Ovary (tissue), 10 donors: ENCODE results near the gene PLGLB1. TPM values are rescaled to one million over a fixed set of nuclear protein-coding genes. Genes with fewer than 3 reads are reported as not detected.
"Not testable (repeated sequence)": the region's sequence is repeated elsewhere in the genome, so short reads cannot be mapped to it uniquely, and the experiment has no call there.

Experiments used
- DNase-seq, 5 donors: peaks; one replicate each; pipeline ENCODE4 v3.0.0-alpha.2; 2019 to 2020
- H3K27ac ChIP-seq, 2 donors: fragments of 200-600 bp; one replicate each; pipeline versions ENCODE4 v1.5.1 to v1.8.0; 2019 to 2022
- H3K27me3 ChIP-seq: fragments of 200-600 bp; one replicate; pipeline ENCODE4 v1.8.0; 2022
- H3K36me3 ChIP-seq: fragments of 200-600 bp; sonication (generic); one replicate; pipeline ENCODE4 v1.5.1; 2019
- H3K4me1 ChIP-seq: one replicate; pipeline ENCODE4 v1.8.1; 2013; ENCODE audit warnings: mild to moderate bottlenecking, moderate library complexity; ENCODE audit not compliant: insufficient read depth
- H3K4me3 ChIP-seq: fragments of 200-600 bp; sonication (generic); one replicate; pipeline ENCODE4 v1.5.1; 2017
- H3K9me3 ChIP-seq, 2 donors: fragments of 200-600 bp in 1 of 2; sonication (generic) in 1 of 2; one replicate each; pipeline versions ENCODE4 v1.5.1 to v1.8.1; 2013 to 2019; ENCODE audit warnings: mild to moderate bottlenecking in 1 of 2, moderate library complexity in 1 of 2
- WGBS, 3 donors: extraction: QIAGEN DNeasy Blood & Tissue Kit in 1 of 3; methylation state at CpG; one replicate each; pipeline versions ENCODE4 v1.1.5 to v1.1.7; 2013 to 2017; 5-methylcytosine and 5-hydroxymethylcytosine counted together
- intact Hi-C, 4 donors: fragments of 100-400 bp; cut with DNase I; formaldehyde crosslinking; loops; one replicate each; pipeline versions ENCODE4 v1.11.0 to v1.15.1; 2022 to 2023
- long read RNA-seq, 3 donors: library from polyadenylated mRNA in 2 of 3; unstranded in 2 of 3; transcript quantifications; one replicate each; pipeline ENCODE4 v2.0.0 and lab custom pipeline, GENCODE V29; 2021 to 2026
- polyA plus RNA-seq, 2 donors: library from polyadenylated mRNA; stranded (reverse); fragments of 200-250 nt in 1 of 2; fragments of 350-450 nt in 1 of 2; fragmentation: Illumina TruSeq in 1 of 2; extraction: RNeasy Lipid Tissue Mini Kit (QIAGEN cat#74804) in 1 of 2; gene quantifications; one replicate each; pipeline ENCODE4 v1.2.3, GENCODE V29; 2013 to 2014
- total RNA-seq, 7 donors: library from RNA; depleted of rRNA in 2 of 7; stranded (reverse); fragments of >200 nt in 2 of 7; fragmentation: NEBNext Ultra II Directional in 3 of 7; extraction: Animal tissue kit (Norgen Biotek cat#: 25700) in 3 of 7; gene quantifications; one replicate each; pipeline versions ENCODE4 v1.1.0 to v1.2.4, GENCODE V29; 2016 to 2023
- donor health status: DM: no; HTN: no; CAD: no; lungs with moderate emphysema.
- donor health status: DM: no; HTN: no; CAD: no.
- donor health status: Bipolar disorder and iron deficiency.
- donor health status: DM: yes; HTN: yes; CAD: no.
- donor health status: DM: no; HTN: no; CAD: no.
- donor health status: DM: yes; HTN: yes; CAD: no.

PLGLB1 gene
- total RNA-seq = 1 to 10 TPM; 1.6 to 4.4 (median 2.4) TPM
- 1 to 10 TPM; 1.3 to 2.7 TPM for polyA plus RNA-seq
- long read RNA-seq, donor 1, partial matches to known transcripts = 0 of 1 reads
- long read RNA-seq, donor 1, other reads (novel, unspliced or antisense) = 1 of 1 reads
- long read RNA-seq, donor 2, partial matches to known transcripts = 0 of 1 reads
- long read RNA-seq, donor 2, other reads (novel, unspliced or antisense) = 0 of 1 reads
- long read RNA-seq, donor 3 = 0 reads

GRCh38 chr2:87021744-87022143 lies at the start of gene PLGLB1:
Gene PLGLB1 (minus strand): TSS chr2:87021844. CDS start chr2:87021783, 61 bp downstream.
- H3K36me3 ChIP-seq, DNase-seq, H3K4me3 ChIP-seq, intact Hi-C loops, H3K4me1 ChIP-seq, H3K27me3 ChIP-seq, H3K9me3 ChIP-seq, H3K27ac ChIP-seq: not testable (repeated sequence)
- 68% methylated on average over 3 of the region's 3 CpGs; no CpG with 5 or more reads in 2 of the 3 donors for WGBS, 3 donors

DNA sequence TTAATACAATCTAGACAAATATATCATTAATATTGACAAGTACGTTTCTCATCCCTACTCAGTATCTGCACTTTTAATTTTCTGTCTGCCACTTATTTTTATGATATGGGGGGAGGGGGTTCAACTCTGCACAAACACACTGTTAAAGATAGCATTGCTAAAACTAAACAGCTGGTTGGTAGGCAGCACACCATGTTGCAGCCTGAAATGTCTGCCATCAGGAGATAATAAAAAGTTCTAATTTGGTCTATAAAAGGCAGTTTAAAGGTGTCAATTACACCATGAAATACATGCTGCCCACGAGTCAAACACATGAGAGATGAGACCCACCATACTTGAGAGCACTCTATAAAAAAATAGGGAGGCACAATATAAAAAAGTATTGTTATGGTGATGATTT lies 42.7 kb upstream of the PLGLB1 start:
- DNase-seq, H3K9me3 ChIP-seq, H3K27me3 ChIP-seq, H3K4me1 ChIP-seq, H3K4me3 ChIP-seq, H3K27ac ChIP-seq, H3K36me3 ChIP-seq, intact Hi-C loops: not testable (repeated sequence)
- 61 to 100% methylated on average over 1 of the region's 2 CpGs; no CpG with 5 or more reads in 1 of the 3 donors for WGBS, 3 donors

DNA sequence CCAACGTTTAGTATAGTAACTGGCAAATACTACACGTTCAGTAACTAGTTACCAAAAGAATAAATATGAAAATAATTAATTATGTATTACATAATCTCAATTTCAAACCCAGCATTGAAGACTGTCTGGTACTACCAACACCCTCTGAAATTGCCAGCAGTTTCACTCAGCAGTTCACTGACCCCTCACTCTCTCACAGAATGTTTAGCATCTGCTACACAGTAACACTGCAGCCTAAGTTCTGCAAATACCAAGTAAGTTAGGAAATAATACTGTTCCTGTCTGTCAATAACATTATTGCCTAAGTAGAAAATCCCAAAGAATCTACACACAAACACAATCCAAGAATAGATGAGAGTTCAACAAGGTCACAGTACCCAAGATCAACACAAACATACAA lies 41.8 kb upstream of the PLGLB1 start:
- H3K27ac ChIP-seq, H3K4me1 ChIP-seq, intact Hi-C loops, H3K27me3 ChIP-seq, H3K4me3 ChIP-seq, H3K36me3 ChIP-seq, H3K9me3 ChIP-seq, DNase-seq: not testable (repeated sequence)
- WGBS, 3 donors = no CpG with 5 or more reads among the region's 2 CpGs

DNA sequence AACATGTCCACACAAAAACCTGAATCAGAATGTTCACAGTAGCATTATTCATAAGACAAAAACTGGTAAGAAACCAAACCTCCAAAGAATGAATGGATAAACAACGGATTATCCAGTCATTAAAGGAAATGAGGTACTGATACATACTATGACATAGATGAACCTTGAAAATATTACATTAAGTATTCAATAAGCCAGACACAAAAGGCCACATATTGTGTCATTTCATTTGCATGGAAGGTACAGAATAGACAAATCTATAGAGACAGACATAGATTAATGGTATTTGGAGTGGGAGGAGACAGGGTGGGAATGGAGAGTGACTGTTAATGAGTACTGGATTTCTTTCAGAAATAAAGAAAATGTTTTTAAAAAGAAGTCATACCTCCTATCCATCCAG lies 39.9 kb upstream of the PLGLB1 start:
- DNase-seq, H3K27ac ChIP-seq, H3K36me3 ChIP-seq, intact Hi-C loops, H3K27me3 ChIP-seq, H3K4me3 ChIP-seq, H3K9me3 ChIP-seq, H3K4me1 ChIP-seq: not testable (repeated sequence)
- no CpG with 5 or more reads among the region's 1 CpG for WGBS, 3 donors

GRCh38 chr2:87057606-87058005 lies 36.0 kb upstream of the PLGLB1 start:
- DNase-seq, H3K27ac ChIP-seq, H3K27me3 ChIP-seq, H3K4me3 ChIP-seq, intact Hi-C loops, H3K36me3 ChIP-seq, H3K9me3 ChIP-seq, H3K4me1 ChIP-seq: not testable (repeated sequence)
- 95 to 99% (median 96%) methylated on average over 3 of the region's 4 CpGs for WGBS, 3 donors

DNA sequence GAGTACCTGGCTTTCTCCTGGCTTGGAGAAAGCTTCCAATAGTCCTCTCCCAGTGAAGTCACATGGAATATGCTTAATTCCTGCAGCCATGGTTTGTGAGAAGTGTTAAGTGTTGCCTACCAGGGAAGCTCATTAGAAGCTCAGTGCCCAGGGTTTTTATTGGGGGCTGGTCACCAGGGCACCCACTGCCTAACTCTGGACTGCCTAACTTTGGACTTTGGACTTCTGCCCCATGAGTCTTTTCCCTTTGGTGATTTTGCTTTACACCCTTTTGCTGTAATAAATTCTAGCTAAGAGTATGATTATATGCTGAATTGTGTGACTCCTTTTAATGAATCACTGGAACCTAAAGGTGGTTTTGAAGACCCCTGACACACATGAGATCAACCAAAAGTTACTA lies 35.2 kb upstream of the PLGLB1 start:
- H3K4me1 ChIP-seq, H3K9me3 ChIP-seq, H3K27me3 ChIP-seq, H3K36me3 ChIP-seq, H3K4me3 ChIP-seq, DNase-seq, H3K27ac ChIP-seq, intact Hi-C loops: not testable (repeated sequence)

GRCh38 chr2:87056435-87056834 lies 34.8 kb upstream of the PLGLB1 start:
- WGBS, 3 donors = no CpG with 5 or more reads among the region's 11 CpGs

DNA sequence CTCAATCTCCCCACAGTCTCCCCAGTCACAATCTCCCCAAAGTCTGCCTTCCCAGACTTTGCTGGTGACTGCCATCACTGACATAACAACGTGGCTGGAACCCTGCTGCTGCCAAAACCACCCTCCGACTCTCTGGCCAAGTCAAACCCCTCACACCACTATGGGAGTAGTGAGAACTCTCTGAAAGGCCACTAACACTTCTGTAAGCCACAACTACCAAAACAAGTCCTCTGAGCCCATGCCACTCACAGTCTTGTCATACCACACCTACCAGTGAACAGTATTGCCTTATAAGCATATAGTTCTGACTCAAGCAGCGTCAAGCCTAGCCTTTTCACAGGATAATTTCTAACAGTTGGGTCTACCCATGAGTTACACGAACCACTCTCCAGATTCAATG lies 32.7 kb upstream of the PLGLB1 start:
- H3K27me3 ChIP-seq, H3K4me3 ChIP-seq, H3K4me1 ChIP-seq, DNase-seq, H3K9me3 ChIP-seq, H3K27ac ChIP-seq, H3K36me3 ChIP-seq, intact Hi-C loops: not testable (repeated sequence)
- 94 to 100% (median 94%) methylated on average over 2 of the region's 4 CpGs for WGBS, 3 donors

More at GRCh38 chr2:87056435-87056834, 34.8 kb upstream of the PLGLB1 start:
- H3K27me3 ChIP-seq, H3K36me3 ChIP-seq, DNase-seq, H3K4me3 ChIP-seq, H3K27ac ChIP-seq, H3K4me1 ChIP-seq, H3K9me3 ChIP-seq, intact Hi-C loops: not testable (repeated sequence)

GRCh38 chr2:87041321-87041978 lies 19.8 kb upstream of the PLGLB1 start:
- H3K36me3 ChIP-seq, DNase-seq: not testable (repeated sequence)
- WGBS, 3 donors = no CpG with 5 or more reads among the region's 7 CpGs

GRCh38 chr2:87028607-87029006 lies 7.0 kb upstream of the PLGLB1 start:
- intact Hi-C loops, H3K27me3 ChIP-seq, H3K4me3 ChIP-seq, H3K9me3 ChIP-seq, DNase-seq, H3K36me3 ChIP-seq, H3K4me1 ChIP-seq, H3K27ac ChIP-seq: not testable (repeated sequence)

More at GRCh38 chr2:87041321-87041978, 19.8 kb upstream of the PLGLB1 start:
- H3K4me3 ChIP-seq, H3K27me3 ChIP-seq, H3K27ac ChIP-seq, H3K4me1 ChIP-seq, intact Hi-C loops, H3K9me3 ChIP-seq: not testable (repeated sequence)

DNA sequence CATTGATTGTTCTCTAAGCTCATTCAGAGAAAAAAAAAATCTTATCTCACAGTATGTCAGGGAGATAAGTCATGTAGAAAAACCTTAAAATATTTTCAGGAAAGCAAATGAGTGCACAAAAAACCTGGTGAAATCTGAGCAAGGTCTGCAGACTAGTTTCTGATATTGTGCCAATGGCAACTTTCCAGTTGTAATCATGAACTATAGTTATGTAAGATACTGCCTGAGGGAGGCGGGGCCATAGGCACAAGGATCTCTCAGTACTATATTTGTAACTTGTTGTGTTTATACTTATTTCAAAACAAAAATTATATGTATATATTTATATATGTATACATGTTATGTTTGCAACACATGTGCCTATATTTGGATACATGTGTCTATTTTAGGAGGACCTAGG lies 5.2 kb upstream of the PLGLB1 start:
- intact Hi-C loops = not testable (repeated sequence)

DNA sequence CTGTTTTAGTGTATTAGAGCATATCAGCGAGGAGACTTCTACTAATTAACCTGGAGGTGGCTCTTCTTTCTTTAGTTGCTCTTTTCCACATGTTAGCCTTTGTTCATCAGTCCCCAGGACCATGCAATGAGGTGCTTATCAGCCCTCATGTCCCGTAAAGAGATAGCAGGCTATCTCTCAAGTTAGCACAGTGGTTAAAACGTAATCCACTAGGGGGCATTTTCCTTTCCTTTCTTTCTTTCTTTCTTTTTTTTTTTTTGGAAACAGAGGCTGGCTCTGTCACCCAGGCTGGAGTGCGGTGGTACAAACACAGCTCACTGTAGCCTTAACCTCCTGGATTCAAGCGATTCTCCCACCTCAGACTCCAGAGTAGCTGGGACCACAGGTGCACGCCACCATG lies 4.3 kb upstream of the PLGLB1 start:
- WGBS, 3 donors = 41 to 88% (median 83%) methylated on average over 1 to 4 of the region's 6 CpGs
- intact Hi-C loops, H3K36me3 ChIP-seq: not testable (repeated sequence)

More for the DNA sequence above, 5.2 kb upstream of the PLGLB1 start:
- H3K36me3 ChIP-seq, H3K4me1 ChIP-seq, H3K9me3 ChIP-seq, DNase-seq, H3K27me3 ChIP-seq, H3K4me3 ChIP-seq, H3K27ac ChIP-seq: not testable (repeated sequence)
- WGBS, 3 donors = no CpG with 5 or more reads among the region's 1 CpG

More for the DNA sequence above, 4.3 kb upstream of the PLGLB1 start:
- H3K27me3 ChIP-seq, H3K9me3 ChIP-seq, H3K4me3 ChIP-seq, H3K27ac ChIP-seq, H3K4me1 ChIP-seq, DNase-seq: not testable (repeated sequence)
